ENCODE results near the gene FAAP20.

The FAAP20 gene

GRCh38 chr1:2229037-2229864 is 34.7 kb upstream of the FAAP20 start:
- H3K4me3 ChIP-seq (ENCODE audit: low read depth, low read length), result peak overlapping the region; percentile 81
- TF ChIP-seq, protein P1, sequence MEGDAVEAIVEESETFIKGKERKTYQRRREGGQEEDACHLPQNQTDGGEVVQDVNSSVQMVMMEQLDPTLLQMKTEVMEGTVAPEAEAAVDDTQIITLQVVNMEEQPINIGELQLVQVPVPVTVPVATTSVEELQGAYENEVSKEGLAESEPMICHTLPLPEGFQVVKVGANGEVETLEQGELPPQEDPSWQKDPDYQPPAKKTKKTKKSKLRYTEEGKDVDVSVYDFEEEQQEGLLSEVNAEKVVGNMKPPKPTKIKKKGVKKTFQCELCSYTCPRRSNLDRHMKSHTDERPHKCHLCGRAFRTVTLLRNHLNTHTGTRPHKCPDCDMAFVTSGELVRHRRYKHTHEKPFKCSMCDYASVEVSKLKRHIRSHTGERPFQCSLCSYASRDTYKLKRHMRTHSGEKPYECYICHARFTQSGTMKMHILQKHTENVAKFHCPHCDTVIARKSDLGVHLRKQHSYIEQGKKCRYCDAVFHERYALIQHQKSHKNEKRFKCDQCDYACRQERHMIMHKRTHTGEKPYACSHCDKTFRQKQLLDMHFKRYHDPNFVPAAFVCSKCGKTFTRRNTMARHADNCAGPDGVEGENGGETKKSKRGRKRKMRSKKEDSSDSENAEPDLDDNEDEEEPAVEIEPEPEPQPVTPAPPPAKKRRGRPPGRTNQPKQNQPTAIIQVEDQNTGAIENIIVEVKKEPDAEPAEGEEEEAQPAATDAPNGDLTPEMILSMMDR (IDR thresholded peaks at IDR 0.05; ENCODE audit: low read depth, low read length), result no peak

DNA sequence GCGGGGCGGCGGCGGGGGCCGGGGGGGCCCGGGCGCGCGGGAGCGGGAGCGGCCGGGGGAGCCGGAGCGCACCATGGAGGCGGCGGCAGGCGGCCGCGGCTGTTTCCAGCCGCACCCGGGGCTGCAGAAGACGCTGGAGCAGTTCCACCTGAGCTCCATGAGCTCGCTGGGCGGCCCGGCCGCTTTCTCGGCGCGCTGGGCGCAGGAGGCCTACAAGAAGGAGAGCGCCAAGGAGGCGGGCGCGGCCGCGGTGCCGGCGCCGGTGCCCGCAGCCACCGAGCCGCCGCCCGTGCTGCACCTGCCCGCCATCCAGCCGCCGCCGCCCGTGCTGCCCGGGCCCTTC is 34.1 kb upstream of the FAAP20 start:
- H3K4me3 ChIP-seq (ENCODE audit: low read depth, low read length), result peak overlapping the region; percentile 81
- TF ChIP-seq, protein P1 (IDR thresholded peaks at IDR 0.05; ENCODE audit: low read depth, low read length), result no peak

GRCh38 chr1:2228157-2228594 is 33.6 kb upstream of the FAAP20 start, which contains the start of gene SKI:
Gene SKI, plus strand, starts transcription at chr1:2228319. Its CDS starts 448 bp downstream, at chr1:2228767.
- TF ChIP-seq, protein P1 (IDR thresholded peaks at IDR 0.05; ENCODE audit: low read depth, low read length), result no peak
- H3K4me3 ChIP-seq (ENCODE audit: low read depth, low read length), result peak within 1 kb of the TSS; percentile 81

DNA sequence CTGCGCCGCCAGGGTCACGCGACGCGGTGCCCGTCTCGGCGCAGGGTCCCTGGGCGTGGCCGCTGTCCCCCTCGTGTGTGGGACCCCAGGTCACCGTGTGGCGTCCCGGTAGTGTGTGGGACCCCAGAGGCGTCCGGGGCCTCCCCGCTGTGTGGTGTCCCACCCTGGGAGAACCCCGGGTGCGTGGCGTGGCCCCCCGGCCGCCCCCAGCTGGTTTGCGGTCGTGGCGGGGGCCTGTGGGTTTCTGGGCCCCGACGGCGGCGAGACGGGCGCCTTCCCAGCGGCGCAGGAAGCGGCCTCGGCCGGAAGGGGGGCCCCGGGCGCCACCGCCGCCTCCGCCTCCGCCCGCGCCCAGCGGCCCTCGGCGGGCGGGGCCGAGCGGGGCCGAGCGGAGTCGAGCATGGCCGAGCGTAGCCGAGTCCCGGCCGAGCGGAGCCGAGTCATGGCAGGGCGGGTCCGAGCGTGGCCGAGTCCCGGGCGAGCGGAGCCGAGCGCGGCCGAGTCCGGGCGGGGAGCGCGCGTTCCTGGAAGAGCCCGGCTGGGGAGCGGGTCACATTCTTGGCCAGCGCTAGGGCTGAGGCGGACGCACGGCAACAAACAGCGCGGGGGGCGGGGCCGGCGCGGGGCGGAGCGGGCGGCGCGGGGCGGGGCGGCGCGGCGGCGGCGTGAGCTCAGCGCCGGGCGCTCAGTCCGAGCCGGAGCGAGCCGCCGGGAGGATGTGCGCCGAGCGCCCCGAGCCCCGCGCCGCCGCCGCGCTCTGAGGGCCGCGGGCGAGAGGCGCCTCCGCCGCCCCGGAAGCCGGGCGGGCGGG is 33.0 kb upstream of the FAAP20 start:
- TF ChIP-seq, protein P1 (IDR thresholded peaks at IDR 0.05; ENCODE audit: low read depth, low read length), result no peak
- peak overlapping the region; percentile 68 for H3K4me3 ChIP-seq (ENCODE audit: low read depth, low read length)

DNA sequence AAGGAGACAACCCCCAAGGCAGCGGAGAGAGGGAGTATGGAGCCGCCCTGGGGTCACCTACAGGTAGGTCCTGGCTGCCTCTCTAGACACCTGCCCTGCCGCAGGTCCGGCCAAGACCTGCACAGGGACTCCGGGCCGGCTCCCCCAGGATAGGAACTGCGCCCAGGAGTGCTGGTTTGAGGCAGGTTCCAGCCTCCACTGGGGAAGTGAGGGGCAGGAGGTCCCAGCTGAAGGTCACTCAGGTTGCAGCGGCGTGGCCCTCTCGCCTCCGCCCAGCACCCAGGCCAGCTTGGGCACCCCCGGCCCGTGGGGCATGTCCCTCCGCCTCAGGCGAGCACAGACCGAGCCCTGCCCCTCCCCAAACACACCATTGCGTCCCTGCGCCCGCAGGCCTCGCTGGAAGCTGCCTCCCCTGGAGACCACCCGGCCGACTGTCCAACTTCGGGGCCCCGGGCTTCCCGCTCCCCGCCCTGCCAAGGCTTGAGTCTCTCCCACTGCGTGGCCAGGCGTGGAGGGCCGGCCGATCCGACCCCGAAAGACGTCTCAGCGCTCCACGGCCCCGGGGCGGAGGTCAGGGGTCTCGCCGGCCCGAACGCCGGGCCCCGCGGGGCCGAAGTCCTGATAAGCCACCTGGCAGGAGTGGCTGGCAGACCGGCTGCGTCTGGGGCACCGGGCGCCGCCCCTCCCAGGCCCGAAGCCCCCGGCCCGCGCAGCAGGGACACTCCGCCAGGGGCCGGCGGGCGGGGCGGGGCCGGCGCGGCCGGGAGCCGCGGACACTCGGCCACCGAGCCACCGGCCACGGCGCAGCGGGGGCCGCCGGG is 32.2 kb upstream of the FAAP20 start:
- peak overlapping the region; percentile 68 for H3K4me3 ChIP-seq (ENCODE audit: low read depth, low read length)
- TF ChIP-seq, protein P1 (IDR thresholded peaks at IDR 0.05; ENCODE audit: low read depth, low read length), result no peak

DNA sequence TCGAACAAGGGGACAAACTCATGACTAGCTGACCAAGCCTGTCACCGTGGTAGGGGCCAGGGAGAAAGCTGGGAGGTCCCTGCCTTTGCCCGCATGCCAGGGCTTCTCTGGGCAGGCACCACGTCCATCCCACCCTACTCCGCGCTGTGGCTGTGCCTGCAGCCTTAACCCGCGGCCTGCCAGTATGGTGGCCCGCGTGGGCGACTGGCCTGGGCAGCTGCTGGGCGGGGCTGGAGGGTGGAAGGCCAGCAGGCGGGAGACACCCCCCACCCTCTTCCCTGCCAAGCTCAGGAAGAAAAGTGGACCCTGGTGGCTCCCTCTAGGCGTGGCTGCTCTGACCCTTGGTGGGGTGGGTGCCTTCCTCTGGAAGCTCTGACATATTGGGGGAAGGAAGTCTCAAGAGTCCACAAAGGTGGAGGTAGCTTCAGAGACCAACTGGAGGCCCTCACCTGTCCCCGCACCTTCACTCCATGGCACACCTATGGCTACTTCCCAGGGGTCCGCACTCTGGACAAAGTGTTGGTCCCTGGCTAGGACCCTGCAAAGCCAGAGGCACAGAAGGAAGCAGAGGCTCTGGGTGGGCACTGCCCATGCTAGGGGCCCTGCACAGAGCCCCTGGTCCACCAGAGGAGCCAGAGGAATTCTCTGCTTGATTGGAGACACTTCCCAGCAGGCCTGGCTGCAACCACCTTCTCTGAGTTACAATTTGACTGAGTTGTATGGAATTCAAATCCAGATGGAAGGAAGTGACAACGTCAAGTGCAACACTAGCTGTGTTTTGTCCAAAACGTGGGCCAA is 30.3 kb upstream of the FAAP20 start:
- no peak overlapping the region for H3K4me3 ChIP-seq (ENCODE audit: low read depth, low read length)
- TF ChIP-seq, protein P1 (IDR thresholded peaks at IDR 0.05; ENCODE audit: low read depth, low read length), result no peak

Measured in WI38 (cell line).